SK-N-SH treated with all-trans-retinoic acid at 6 μM for 48 hours (cell line): ENCODE data around the gene AIF1L.

ENCODE experiments used
- CREB5 ChIP-seq: fragments of 250-450 bp; sonication (Bioruptor Pico); IDR thresholded peaks from 2 replicates; pipeline ENCODE4 v1.5.1; 2020; ENCODE audit warnings: low read depth, mild to moderate bottlenecking, moderate library complexity
- GLIS3 ChIP-seq: fragments of 250-450 bp; sonication (Bioruptor Pico); IDR thresholded peaks from 2 replicates; pipeline ENCODE4 v1.5.0; 2020; ENCODE audit warnings: mild to moderate bottlenecking, moderate library complexity
- ISL1 ChIP-seq: fragments of 250-450 bp; sonication (Bioruptor Pico); IDR thresholded peaks from 2 replicates; pipeline ENCODE4 v2.1.2; 2022; ENCODE audit warnings: mild to moderate bottlenecking, moderate library complexity
- POU6F1 ChIP-seq: fragments of 250-450 bp; sonication (Bioruptor Pico); IDR thresholded peaks from 2 replicates; pipeline ENCODE4 v1.8.0; 2021; ENCODE audit warnings: low read depth, mild to moderate bottlenecking, moderate library complexity, borderline replicate concordance
- PPARA ChIP-seq: fragments of 250-450 bp; sonication (Bioruptor Pico); IDR thresholded peaks from 2 replicates; pipeline ENCODE4 v1.5.0; 2020; ENCODE audit warnings: mild to moderate bottlenecking, borderline replicate concordance
- RARB ChIP-seq: fragments of 250-450 bp; sonication (Bioruptor Pico); IDR thresholded peaks from 2 replicates; pipeline ENCODE4 v1.8.0; 2021; ENCODE audit warnings: mild to moderate bottlenecking, moderate library complexity
- TCF4 ChIP-seq: fragments of 250-450 bp; sonication (Bioruptor Pico); IDR thresholded peaks from 2 replicates; pipeline ENCODE4 v1.8.0; 2021; ENCODE audit warnings: mild to moderate bottlenecking, moderate library complexity, borderline replicate concordance

DNA sequence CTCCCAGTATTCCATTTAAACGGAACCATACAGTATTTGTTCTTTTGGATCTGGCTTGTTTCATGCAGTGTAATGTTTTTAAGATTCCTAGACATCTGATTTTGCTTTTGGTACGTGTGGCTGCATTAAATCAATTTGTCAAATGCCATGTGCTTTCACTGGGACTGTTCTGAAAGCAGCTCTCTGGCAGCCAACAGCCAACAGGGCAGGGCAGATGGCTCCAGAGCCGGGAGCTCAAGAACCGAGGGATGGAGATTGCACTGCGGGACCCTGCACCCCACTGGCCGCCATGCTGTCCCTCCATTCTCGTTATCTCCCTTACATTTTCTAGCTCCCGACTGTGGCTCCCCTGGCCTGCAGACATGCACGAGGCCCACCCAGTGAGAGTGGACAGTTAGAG, 33.4 kb upstream of the AIF1L start:
- TF ChIP-seq GLIS3 (CRISPR knock-in tag) (no peak), PPARA (no peak), RARB (CRISPR knock-in tag) (no peak), ISL1 (CRISPR knock-in tag) (no peak), CREB5 (CRISPR knock-in tag) (no peak), POU6F1 (CRISPR knock-in tag) (no peak), TCF4 (CRISPR knock-in tag) (no peak)
